HG02938 (cell line): Measurements from ENCODE around the gene KIF13A.
"Not testable (repeated sequence)": the region's sequence is repeated elsewhere in the genome, so short reads cannot be mapped to it uniquely, and the experiment has no call there.

Experiments used
- ATAC-seq: cut with Tn5 transposase; IDR thresholded peaks from one replicate; pipeline ENCODE4 v1.9.1; 2021; ENCODE audit warnings: mild to moderate bottlenecking, moderate library complexity; ENCODE audit not compliant: unreplicated experiment

KIF13A gene

GRCh38 chr6:17987447-17987696 is at the start of gene KIF13A:
TSS of gene KIF13A (minus strand) at chr6:17987635. CDS start at chr6:17987463, 172 bp downstream.
- ATAC-seq: peak; percentile 27

GRCh38 chr6:18036781-18037180 is 49.3 kb upstream of the KIF13A start:
- no peak for ATAC-seq

GRCh38 chr6:18035330-18035854 is 48.0 kb upstream of the KIF13A start:
- no peak for ATAC-seq

- no peak for ATAC-seq
Observed at GRCh38 chr6:18034798-18035202, 47.4 kb upstream of the KIF13A start.

GRCh38 chr6:18031680-18032256 is 44.3 kb upstream of the KIF13A start:
- ATAC-seq: no peak

- no peak for ATAC-seq
Observed at GRCh38 chr6:18031189-18031588, 43.8 kb upstream of the KIF13A start.

GRCh38 chr6:18028332-18028731 is 40.9 kb upstream of the KIF13A start:
- ATAC-seq: no peak

GRCh38 chr6:18025596-18025995 is 38.2 kb upstream of the KIF13A start:
- ATAC-seq: no peak

- no peak for ATAC-seq
Observed at GRCh38 chr6:18024876-18025275, 37.4 kb upstream of the KIF13A start.

GRCh38 chr6:18023891-18024290 is 36.5 kb upstream of the KIF13A start:
- no peak for ATAC-seq

- ATAC-seq: no peak
Observed at GRCh38 chr6:18022398-18023231, 35.2 kb upstream of the KIF13A start.

- ATAC-seq: no peak
Observed at GRCh38 chr6:18021166-18021850, 33.9 kb upstream of the KIF13A start.

- not testable (repeated sequence) for ATAC-seq
Observed at GRCh38 chr6:18020545-18020944, 33.1 kb upstream of the KIF13A start.

GRCh38 chr6:18019539-18020534 is 32.4 kb upstream of the KIF13A start:
- no peak for ATAC-seq

- not testable (repeated sequence) for ATAC-seq
Observed at GRCh38 chr6:18019133-18019532, 31.7 kb upstream of the KIF13A start.

GRCh38 chr6:18016698-18017097 is 29.3 kb upstream of the KIF13A start:
- ATAC-seq: no peak

GRCh38 chr6:18016133-18016532 is 28.7 kb upstream of the KIF13A start:
- ATAC-seq: no peak

GRCh38 chr6:18011287-18011686 is 23.9 kb upstream of the KIF13A start:
- no peak for ATAC-seq

GRCh38 chr6:18010540-18010939 is 23.1 kb upstream of the KIF13A start:
- ATAC-seq: not testable (repeated sequence)

GRCh38 chr6:18004256-18004985 is 17.0 kb upstream of the KIF13A start:
- ATAC-seq: no peak
